ENCODE data around the gene MYPOP.

Gene MYPOP

GRCh38 chr19:45901912-45902650 is at the start of gene MYPOP:
MYPOP (minus strand) TSS chr19:45902613; CDS start chr19:45901773, 840 bp downstream.
- DNase-seq (ENCODE audit: insufficient read length, low spot score) (no peak), FAIRE-seq (no peak)
- TF ChIP-seq POLR2A (IDR thresholded peaks at IDR 0.05; ENCODE audit: low read depth, low read length), result 0 out of 2 replicates have a peak, but pooled peaks have one; percentile 25

GRCh38 chr19:45947926-45948325 is 45.5 kb upstream of the MYPOP start:
- peak; percentile 94 for FAIRE-seq
- TF ChIP-seq POLR2A (IDR thresholded peaks at IDR 0.05; ENCODE audit: low read depth, low read length), result no peak
- peak; percentile 69 for DNase-seq (ENCODE audit: insufficient read length, low spot score)

GRCh38 chr19:45940515-45940805 is 38.0 kb upstream of the MYPOP start:
- no peak for TF ChIP-seq POLR2A (IDR thresholded peaks at IDR 0.05; ENCODE audit: low read depth, low read length)
- no peak for DNase-seq (ENCODE audit: insufficient read length, low spot score)
- FAIRE-seq, result no peak

- DNase-seq (ENCODE audit: insufficient read length, low spot score), result no peak
- no peak for FAIRE-seq
- TF ChIP-seq POLR2A (IDR thresholded peaks at IDR 0.05; ENCODE audit: low read depth, low read length), result no peak
Measured at GRCh38 chr19:45939792-45940514, 37.5 kb upstream of the MYPOP start.

GRCh38 chr19:45938733-45939319 is 36.4 kb upstream of the MYPOP start:
- DNase-seq (ENCODE audit: insufficient read length, low spot score), result no peak
- FAIRE-seq, result no peak
- no peak for TF ChIP-seq POLR2A (IDR thresholded peaks at IDR 0.05; ENCODE audit: low read depth, low read length)

GRCh38 chr19:45935267-45935666 is 32.9 kb upstream of the MYPOP start:
- no peak for TF ChIP-seq POLR2A (IDR thresholded peaks at IDR 0.05; ENCODE audit: low read depth, low read length)
- DNase-seq (ENCODE audit: insufficient read length, low spot score), result no peak
- FAIRE-seq, result no peak

GRCh38 chr19:45934551-45935230 is 32.3 kb upstream of the MYPOP start:
- FAIRE-seq, result no peak
- DNase-seq (ENCODE audit: insufficient read length, low spot score), result no peak

GRCh38 chr19:45933759-45934158 is 31.3 kb upstream of the MYPOP start:
- DNase-seq (ENCODE audit: insufficient read length, low spot score) (no peak), FAIRE-seq (no peak)
- no peak for TF ChIP-seq POLR2A (IDR thresholded peaks at IDR 0.05; ENCODE audit: low read depth, low read length)

More at GRCh38 chr19:45934551-45935230, 32.3 kb upstream of the MYPOP start:
- TF ChIP-seq POLR2A (IDR thresholded peaks at IDR 0.05; ENCODE audit: low read depth, low read length), result no peak

- DNase-seq (ENCODE audit: insufficient read length, low spot score) (no peak), FAIRE-seq (no peak)
- no peak for TF ChIP-seq POLR2A (IDR thresholded peaks at IDR 0.05; ENCODE audit: low read depth, low read length)
Measured at GRCh38 chr19:45931055-45931454, 28.6 kb upstream of the MYPOP start.

- FAIRE-seq (no peak), DNase-seq (ENCODE audit: insufficient read length, low spot score) (no peak)
- TF ChIP-seq POLR2A (IDR thresholded peaks at IDR 0.05; ENCODE audit: low read depth, low read length), result no peak
Measured at GRCh38 chr19:45929247-45929646, 26.8 kb upstream of the MYPOP start.

GRCh38 chr19:45927565-45928261 is 25.3 kb upstream of the MYPOP start:
- 0 out of 2 replicates have a peak, but pooled peaks have one; percentile 24 for TF ChIP-seq POLR2A (IDR thresholded peaks at IDR 0.05; ENCODE audit: low read depth, low read length)
- DNase-seq (ENCODE audit: insufficient read length, low spot score) (peak; percentile 83), FAIRE-seq (peak; percentile 80)

- FAIRE-seq (no peak), DNase-seq (ENCODE audit: insufficient read length, low spot score) (no peak)
- TF ChIP-seq POLR2A (IDR thresholded peaks at IDR 0.05; ENCODE audit: low read depth, low read length), result no peak
Measured at GRCh38 chr19:45924891-45925447, 22.6 kb upstream of the MYPOP start.

- no peak for FAIRE-seq
- TF ChIP-seq POLR2A (IDR thresholded peaks at IDR 0.05; ENCODE audit: low read depth, low read length), result no peak
- no peak for DNase-seq (ENCODE audit: insufficient read length, low spot score)
Measured at GRCh38 chr19:45922281-45922680, 19.9 kb upstream of the MYPOP start.

Data from H54 (cell line).